ENCODE measurements around the gene ADGRB2. TPM values are rescaled to one million over a fixed set of nuclear protein-coding genes. Genes with fewer than 3 reads are reported as not detected.

The ADGRB2 gene
- total RNA-seq, 1 donor from 2014 or later: 0.40 TPM

DNA sequence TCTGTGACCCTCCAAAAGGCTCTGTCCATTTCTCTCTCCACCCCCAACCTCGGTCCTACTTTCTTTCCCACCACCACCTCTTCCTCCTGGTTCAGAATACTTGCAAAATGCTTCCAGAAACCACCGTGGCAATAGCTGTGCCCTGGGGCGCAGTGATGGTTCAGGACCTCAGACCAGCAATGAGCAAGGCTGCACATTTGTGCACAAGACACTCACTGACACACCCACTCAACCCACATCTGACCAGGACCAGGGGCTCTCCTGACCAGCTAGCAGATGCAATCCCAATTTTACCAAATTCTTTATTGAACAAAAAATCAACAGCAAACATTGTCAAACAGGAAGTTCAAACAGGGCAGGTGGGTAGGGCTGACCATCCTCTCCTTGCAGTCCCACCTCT, 26.0 kb upstream of the ADGRB2 start:
- Mint-ChIP-seq H3K27ac (no peak overlapping the region), H3K27me3 (peaks cover 2% of the 10 kb centered on the region), H3K9me3 (no peaks in the 10 kb centered on the region), H3K36me3 (ENCODE audit: low read depth) (no peaks in the 10 kb centered on the region), H3K4me3 (no peak overlapping the region), H3K4me1 (peaks cover 13% of the 10 kb centered on the region)
- intact Hi-C loops (cut with micrococcal nuclease): no loop called here
- DNase-seq: no peak

DNA sequence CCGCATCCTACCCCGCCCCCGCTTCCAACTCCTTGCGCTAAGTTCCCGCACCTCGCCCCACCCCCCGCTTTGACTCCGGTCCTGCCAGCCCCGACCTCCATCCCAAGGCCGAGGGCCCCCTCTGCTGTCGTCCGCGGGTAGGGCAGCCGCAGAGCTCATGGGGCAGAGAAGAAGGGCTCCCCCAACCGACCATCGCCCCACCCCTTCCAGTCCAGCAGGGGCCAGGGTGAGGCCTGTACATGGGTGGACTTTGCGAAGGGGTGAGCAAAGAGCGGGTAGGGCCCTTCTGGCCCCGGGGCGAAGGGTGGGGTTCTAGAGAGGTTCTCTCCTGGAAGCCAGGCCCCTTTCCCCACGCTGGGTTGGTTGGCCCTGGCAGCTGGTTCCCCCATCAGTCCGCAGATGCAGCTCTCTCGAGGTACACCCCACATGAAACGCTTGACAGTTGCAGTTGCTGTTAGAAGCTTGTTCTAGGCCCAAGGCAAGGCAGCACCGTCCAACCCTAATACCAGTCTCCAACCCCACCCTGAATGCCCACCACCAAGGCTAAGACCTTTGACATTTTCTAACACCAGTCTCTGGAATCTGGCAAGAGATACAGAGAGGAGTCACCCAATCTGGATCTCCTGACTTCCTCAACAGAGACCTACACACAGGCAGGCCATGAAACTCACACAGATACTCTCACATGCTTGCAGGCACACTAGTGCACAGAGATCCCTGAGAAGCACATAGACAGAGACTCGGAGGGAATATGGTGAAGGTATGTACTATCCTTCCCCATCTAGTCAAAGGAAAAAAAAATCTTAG, 25.3 kb upstream of the ADGRB2 start:
- Mint-ChIP-seq H3K4me3 (peak overlapping the region; percentile 86), H3K9me3 (no peaks in the 10 kb centered on the region), H3K27me3 (peaks cover 2% of the 10 kb centered on the region), H3K36me3 (ENCODE audit: low read depth) (no peaks in the 10 kb centered on the region), H3K27ac (no peak overlapping the region), H3K4me1 (peaks cover 13% of the 10 kb centered on the region)
- peak; percentile 99 for DNase-seq
- intact Hi-C loops (cut with micrococcal nuclease): loop anchor here (1.0 kb wide), 4 partner anchors 27 to 225 kb away; no protein-coding TSS in a partner anchor

DNA sequence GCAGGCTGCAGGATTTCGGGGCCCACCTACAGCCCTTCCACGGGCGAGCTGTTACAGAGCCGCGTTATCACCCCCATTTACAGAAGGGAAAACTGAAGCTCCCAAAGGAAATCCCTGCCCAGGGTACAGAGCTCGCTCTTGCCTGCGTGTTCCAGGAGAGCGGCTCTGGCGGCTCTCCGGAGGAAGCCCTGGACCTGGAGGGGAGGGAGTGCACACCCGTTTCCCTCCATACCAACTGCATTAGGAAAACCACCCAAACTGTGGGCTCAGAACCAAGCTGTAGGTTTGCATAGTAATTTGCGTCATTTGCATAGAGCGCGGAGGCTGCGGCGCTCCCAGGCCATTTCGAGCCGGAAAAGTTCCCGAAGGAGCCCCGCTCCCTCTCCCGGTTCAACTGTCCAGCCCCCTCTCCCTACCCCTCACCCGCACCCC, 24.7 kb upstream of the ADGRB2 start:
- peak overlapping the region; percentile 89 for H3K27ac Mint-ChIP-seq
- no peak for DNase-seq
- peaks cover 4% of the 10 kb centered on the region for H3K27me3 Mint-ChIP-seq
- peak overlapping the region; percentile 86 for H3K4me3 Mint-ChIP-seq
- intact Hi-C loops (cut with micrococcal nuclease): loop anchor here (1.0 kb wide), 4 partner anchors 27 to 225 kb away; no protein-coding TSS in a partner anchor
- no peaks in the 10 kb centered on the region for H3K36me3 Mint-ChIP-seq (ENCODE audit: low read depth)
- H3K9me3 Mint-ChIP-seq: no peaks in the 10 kb centered on the region
- peaks cover 13% of the 10 kb centered on the region for H3K4me1 Mint-ChIP-seq

DNA sequence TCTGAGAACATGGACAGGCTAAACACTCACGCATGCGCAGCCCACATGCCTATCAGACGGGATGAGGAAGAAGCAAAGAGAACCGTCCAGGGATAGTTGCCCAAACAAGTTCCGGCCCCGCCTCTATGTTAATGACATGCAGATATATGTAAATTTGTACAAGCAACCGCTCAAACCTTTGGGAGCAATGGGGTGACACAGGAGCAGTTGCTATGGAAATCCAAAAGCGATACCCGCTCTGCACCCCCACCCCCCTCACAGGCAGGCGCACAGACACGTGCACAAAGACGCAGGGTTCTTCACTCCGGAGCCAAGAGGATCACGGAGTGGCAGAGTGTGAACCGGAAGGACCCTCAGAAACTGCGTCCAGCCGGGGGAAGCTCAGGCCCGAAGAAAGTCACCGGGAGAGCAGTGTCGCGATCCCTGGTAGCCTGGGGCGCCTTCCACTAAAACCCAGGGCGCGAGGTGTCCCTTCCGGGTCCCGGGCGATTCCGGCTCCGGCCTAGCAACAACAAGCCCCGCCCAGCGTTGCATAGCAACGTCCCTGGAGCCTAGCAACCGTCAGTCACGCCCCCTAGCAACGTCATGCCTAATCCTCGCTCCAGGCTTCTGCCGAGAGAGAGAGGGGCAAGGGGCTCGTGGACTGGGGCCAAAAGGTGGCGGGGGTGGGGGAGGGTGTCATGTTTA, 24.1 kb upstream of the ADGRB2 start:
- H3K4me3 Mint-ChIP-seq: peak overlapping the region; percentile 86
- no peaks in the 10 kb centered on the region for H3K9me3 Mint-ChIP-seq
- H3K36me3 Mint-ChIP-seq (ENCODE audit: low read depth): no peaks in the 10 kb centered on the region
- H3K4me1 Mint-ChIP-seq: peaks cover 13% of the 10 kb centered on the region
- DNase-seq: peak; percentile 98
- H3K27ac Mint-ChIP-seq: peak overlapping the region; percentile 89
- H3K27me3 Mint-ChIP-seq: peaks cover 4% of the 10 kb centered on the region
- intact Hi-C loops (cut with micrococcal nuclease): no loop called here

DNA sequence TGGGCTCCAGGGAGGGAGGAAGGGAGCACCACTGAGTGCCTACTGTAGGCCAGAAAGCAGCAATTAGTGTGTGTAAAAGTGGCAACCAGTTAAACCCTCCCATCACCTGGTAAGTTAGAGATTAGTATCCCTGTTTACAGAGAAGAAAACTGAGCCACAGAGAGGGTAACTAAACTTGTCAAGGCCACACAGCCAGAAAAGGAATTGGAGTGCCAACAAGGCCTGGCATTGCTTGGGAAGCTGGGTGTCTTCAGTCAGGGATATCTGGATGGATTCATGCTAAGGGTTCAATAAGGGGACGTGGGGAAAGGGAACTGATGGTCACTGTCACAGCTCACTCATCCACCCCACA, 23.6 kb upstream of the ADGRB2 start:
- peak overlapping the region; percentile 89 for H3K27ac Mint-ChIP-seq
- H3K9me3 Mint-ChIP-seq: no peaks in the 10 kb centered on the region
- peaks cover 4% of the 10 kb centered on the region for H3K27me3 Mint-ChIP-seq
- H3K36me3 Mint-ChIP-seq (ENCODE audit: low read depth): no peaks in the 10 kb centered on the region
- H3K4me3 Mint-ChIP-seq: peak overlapping the region; percentile 86
- no peak for DNase-seq
- intact Hi-C loops (cut with micrococcal nuclease): no loop called here
- peaks cover 13% of the 10 kb centered on the region for H3K4me1 Mint-ChIP-seq

DNA sequence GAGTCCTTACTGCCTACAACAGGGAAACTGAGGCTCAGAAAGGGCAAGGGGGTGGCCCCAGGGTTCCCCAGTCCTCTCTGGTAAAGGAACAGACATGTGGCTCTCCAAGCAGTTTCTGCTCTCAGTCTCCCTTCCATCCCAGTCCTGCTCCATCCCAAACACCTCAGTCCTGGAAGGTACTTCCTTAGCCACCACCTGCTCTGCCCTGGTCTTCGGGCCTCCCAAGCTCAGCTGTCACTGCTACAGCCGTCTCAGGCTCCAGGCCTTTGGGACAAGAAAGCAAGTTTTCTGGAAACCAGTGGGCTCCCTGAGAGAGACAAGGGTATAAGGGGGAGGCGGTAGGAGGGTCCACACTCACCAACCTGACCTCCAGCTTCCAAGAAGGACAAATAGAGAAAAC, 23.1 kb upstream of the ADGRB2 start:
- Mint-ChIP-seq H3K36me3 (ENCODE audit: low read depth) (no peaks in the 10 kb centered on the region), H3K27me3 (peaks cover 4% of the 10 kb centered on the region), H3K27ac (no peak overlapping the region), H3K4me1 (peaks cover 13% of the 10 kb centered on the region), H3K4me3 (peak overlapping the region; percentile 86), H3K9me3 (no peaks in the 10 kb centered on the region)
- intact Hi-C loops (cut with micrococcal nuclease): no loop called here
- DNase-seq: no peak

DNA sequence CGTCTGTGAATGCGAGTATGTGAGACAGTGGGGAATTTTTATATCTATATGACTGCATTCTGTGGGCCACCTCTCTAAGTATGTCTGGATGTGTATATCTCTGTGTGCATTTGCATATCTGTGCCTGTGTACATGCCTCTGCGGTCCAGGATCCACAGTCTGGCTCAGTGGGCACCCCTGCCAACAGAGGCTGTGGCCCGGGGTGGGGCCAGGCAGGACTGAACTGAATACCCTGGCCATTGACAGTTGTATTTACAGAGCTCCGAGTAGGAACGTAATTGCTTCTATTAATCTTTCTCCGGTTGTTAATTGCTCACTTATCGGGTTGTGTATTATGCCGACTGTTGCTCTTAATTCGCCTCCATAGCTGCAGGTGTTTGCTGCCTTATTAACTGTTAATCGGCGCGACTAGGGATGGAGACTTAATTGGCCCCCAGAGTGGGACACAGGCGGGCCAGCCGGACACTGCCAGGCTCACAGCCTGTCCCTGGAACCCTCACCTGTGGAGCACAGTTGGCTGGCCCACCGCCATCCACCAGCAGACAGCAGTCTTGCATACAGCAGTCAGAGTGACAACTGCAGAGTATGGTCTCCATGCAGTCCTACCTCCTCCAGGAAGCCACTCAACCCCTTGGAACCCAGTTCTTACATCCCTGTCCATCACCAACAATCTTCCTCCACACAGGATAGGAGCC, 22.4 kb upstream of the ADGRB2 start:
- Mint-ChIP-seq H3K4me3 (no peak overlapping the region), H3K36me3 (ENCODE audit: low read depth) (no peaks in the 10 kb centered on the region), H3K27ac (no peak overlapping the region), H3K9me3 (no peaks in the 10 kb centered on the region), H3K4me1 (peaks cover 13% of the 10 kb centered on the region), H3K27me3 (peaks cover 1% of the 10 kb centered on the region)
- intact Hi-C loops (cut with micrococcal nuclease): no loop called here
- DNase-seq: no peak

DNA sequence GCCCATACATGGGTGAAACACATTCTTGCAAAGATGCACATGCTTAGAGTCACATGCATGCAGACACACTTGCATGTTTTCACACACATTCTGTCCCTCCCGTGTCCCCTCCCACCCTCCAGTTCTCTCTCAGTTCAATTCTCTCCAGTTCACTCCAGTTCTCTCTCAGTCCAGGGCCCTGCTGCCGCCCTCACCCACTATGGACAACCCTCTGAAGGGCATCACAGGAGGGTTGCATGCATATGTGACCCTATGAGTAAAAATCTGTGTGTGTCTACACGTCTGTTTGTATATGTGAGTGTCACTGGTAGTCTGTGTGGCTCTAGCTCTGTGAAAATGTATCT, 21.8 kb upstream of the ADGRB2 start:
- intact Hi-C loops (cut with micrococcal nuclease): no loop called here
- H3K4me1 Mint-ChIP-seq: peaks cover 13% of the 10 kb centered on the region

DNA sequence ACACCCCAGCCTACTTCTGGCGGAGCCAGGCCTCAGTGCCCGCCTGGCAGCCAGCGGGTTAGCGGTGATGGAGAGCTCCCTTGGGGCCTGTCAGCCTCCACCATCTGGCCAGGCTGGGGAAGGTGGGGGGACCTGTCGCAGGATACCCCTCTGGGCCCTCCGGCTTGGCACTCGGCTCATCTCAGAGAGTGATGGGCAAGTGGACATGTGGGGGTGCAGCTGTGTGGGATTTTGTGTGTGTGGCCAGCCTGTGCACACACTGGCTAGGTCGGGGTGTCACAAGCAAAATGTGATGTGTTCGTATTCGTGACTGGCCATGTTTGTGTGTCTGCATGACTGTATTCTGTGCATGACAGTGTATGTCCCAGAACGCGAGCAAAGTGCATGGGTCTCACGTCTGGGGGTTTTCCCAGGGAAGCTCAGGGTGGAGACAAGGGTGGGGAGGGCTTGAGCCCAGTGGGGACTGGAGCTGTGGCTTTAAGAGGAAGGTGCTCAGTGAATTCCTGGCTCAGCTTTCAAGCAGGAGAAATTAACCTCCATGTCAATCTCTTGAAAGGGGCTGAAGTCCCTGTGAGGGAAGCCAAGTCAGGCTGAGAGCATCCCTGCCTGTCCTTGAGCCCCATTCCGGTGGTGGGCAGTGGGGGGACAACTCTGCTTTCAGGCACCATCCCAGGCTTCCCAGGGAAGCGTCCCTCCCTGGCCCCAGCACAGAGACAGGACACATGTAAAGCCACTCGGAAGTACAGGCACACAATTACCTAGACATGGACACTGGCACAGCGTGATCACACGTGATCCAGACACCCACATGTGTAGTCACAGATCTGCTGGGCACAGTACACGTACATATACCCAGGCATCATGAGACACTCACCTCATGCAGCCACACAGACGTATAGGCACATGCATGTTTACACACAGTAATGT, 21.1 kb upstream of the ADGRB2 start:
- Mint-ChIP-seq H3K27ac (no peak overlapping the region), H3K4me3 (no peak overlapping the region), H3K9me3 (no peaks in the 10 kb centered on the region), H3K27me3 (peaks cover 1% of the 10 kb centered on the region), H3K36me3 (ENCODE audit: low read depth) (no peaks in the 10 kb centered on the region), H3K4me1 (peaks cover 13% of the 10 kb centered on the region)
- intact Hi-C loops (cut with micrococcal nuclease): no loop called here
- DNase-seq: no peak

More for the DNA sequence above, 21.8 kb upstream of the ADGRB2 start:
- H3K27me3 Mint-ChIP-seq: peaks cover 1% of the 10 kb centered on the region
- no peak overlapping the region for H3K27ac Mint-ChIP-seq
- H3K9me3 Mint-ChIP-seq: no peaks in the 10 kb centered on the region
- no peak overlapping the region for H3K4me3 Mint-ChIP-seq
- DNase-seq: no peak
- no peaks in the 10 kb centered on the region for H3K36me3 Mint-ChIP-seq (ENCODE audit: low read depth)

DNA sequence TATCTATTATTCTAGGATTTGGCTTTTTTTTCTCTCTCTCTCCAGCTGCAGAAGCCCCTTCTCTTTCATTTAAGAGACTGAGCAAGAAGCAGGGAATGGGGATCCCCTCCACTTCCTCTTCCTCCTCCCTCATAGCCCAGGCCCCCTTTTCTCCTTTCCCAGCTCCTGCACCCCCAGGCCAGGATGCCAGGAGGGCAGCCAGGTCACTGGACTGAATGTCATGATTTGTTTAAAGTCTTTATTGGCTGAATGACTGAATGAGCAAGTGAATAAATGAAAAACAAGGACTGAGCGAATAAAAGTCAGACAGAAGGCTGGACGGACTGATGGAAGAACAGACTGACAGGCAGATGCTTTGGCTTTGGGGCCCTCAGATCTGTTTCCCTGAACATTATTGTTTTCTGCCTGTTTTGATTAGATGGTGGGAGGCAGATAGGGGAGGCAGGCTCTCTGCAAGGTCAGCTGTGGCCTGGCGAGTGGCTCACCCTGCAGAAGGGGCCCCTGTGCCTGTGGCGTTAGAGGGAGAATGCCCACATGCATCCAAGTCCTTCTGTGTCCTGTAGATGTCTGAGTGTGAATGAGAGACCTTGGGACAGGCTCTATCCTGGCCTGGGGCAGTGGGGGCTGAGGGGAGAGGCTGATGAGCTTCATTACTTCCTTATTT, 20.3 kb upstream of the ADGRB2 start:
- intact Hi-C loops (cut with micrococcal nuclease): no loop called here
- H3K27me3 Mint-ChIP-seq: peaks cover 1% of the 10 kb centered on the region
- H3K36me3 Mint-ChIP-seq (ENCODE audit: low read depth): no peaks in the 10 kb centered on the region

DNA sequence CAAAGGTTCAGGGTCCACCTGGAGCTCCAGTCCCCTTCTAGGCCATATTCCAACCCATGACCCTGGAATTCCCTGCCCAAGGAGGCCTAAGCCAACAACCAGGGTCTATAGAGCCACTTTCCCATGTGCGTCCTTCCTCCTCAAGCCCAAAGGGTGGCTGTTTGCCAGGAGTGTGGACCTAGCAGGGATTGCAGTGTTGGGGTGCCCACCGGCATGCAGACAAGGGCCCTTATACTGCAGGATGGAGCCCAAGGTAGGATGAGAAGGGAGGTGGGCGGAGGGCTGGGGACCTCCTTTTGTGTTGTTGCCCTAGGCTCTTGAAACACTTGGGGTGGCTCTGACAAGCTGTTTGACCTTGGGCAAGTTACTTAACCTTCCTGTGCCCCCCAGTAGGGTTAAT, 19.7 kb upstream of the ADGRB2 start:
- H3K36me3 Mint-ChIP-seq (ENCODE audit: low read depth): no peaks in the 10 kb centered on the region
- H3K9me3 Mint-ChIP-seq: no peaks in the 10 kb centered on the region
- intact Hi-C loops (cut with micrococcal nuclease): no loop called here
- DNase-seq: no peak
- H3K4me3 Mint-ChIP-seq: no peak overlapping the region
- H3K27ac Mint-ChIP-seq: no peak overlapping the region
- peaks cover 7% of the 10 kb centered on the region for H3K4me1 Mint-ChIP-seq
- H3K27me3 Mint-ChIP-seq: peaks cover 1% of the 10 kb centered on the region

More for the DNA sequence above, 20.3 kb upstream of the ADGRB2 start:
- no peak for DNase-seq
- Mint-ChIP-seq H3K9me3 (no peaks in the 10 kb centered on the region), H3K4me1 (peaks cover 10% of the 10 kb centered on the region), H3K27ac (no peak overlapping the region), H3K4me3 (no peak overlapping the region)

DNA sequence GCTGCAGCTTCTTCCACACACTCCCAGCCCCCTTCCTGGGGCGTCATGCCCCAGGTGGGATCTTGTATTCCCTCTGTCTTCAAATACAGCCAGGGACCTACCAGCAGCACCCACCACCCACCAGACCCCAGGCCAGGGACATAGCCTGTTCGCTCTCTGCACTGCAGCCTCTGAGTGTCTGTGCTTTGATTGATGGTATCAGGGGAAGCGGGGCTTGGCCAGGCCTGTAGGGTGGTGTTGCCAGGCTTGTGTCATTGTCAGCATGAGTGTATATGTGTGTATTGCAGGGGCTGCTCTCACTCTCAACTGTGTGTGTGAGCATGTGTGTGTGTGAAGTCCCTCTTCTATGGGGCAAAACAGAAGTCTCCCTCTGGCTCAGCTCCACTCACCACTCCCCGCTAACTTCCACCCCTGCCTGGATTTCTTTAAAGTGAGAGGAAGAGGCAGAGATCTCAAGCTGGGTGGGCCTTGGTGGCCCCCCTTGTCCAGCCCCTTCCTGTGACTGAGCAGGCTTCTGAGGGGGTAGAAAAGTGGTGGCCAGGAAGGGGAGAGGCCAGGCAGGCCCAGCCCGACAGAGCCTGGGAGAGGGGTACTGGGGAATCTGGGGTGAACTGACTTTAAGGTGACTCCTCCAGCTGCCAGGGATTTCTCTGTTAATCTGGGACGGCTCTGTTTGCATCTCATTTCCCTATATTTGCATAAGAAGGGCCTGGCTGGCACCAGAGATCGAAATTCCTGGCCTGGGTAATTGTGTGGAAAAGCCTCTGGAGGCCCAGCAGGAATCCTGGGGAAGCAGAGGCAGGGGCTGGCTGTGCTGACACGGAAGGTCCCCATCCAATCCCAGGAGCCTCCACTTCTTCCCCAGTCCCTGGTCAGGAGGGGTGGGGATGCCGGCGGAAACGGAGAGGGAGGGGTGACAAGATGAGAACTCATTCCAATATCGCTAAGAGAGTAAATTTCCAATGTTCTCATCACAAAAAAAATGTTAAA, 18.6 kb upstream of the ADGRB2 start:
- Mint-ChIP-seq H3K4me3 (no peak overlapping the region), H3K27me3 (peaks cover 1% of the 10 kb centered on the region), H3K36me3 (ENCODE audit: low read depth) (no peaks in the 10 kb centered on the region), H3K4me1 (peaks cover 2% of the 10 kb centered on the region), H3K27ac (no peak overlapping the region), H3K9me3 (no peaks in the 10 kb centered on the region)
- intact Hi-C loops (cut with micrococcal nuclease): no loop called here
- DNase-seq: no peak
